ENCODE data around the gene SNTG2. TPM values are rescaled to one million over a fixed set of nuclear protein-coding genes. Genes with fewer than 3 reads are reported as not detected.

Gene SNTG2
- total RNA-seq, 1 experiment from 2014 or later, result not detected

DNA sequence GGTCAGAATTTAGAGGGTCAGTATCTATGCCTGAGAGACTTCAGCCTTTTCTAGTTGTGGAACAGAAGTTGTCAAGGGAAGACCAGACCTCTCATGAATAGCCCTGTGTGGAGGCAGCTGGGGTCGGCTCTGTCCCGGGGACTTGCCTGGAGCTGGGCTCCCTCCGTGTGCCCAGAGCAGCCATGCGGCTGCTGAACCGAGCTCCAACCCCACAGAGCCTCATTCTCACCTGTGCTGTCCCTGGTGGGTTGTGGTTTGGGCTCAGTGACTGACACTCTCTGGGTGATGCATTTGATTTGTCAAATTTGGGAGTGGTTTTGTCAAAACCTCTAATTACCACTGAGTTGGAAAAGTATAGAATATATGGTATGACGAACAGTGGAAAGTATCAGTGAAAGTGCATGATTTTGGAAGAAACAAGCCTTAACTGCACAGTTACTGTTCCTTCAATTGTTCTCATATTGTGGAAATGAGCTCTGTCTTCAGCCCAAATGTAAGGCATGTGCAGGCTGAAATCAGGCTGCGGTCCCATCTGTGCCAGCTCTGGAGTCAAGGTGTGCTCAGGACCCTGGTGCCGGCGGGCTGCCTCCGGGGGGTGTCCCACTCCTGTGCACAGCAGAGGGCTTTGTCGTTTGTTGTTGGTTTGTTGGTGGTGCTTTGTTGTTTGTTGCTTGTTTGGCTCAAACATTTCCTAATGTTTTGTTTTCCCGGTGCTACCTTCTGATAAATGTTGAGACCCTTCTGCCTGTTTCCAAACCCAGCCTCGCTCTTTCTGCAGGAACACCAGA is 200.3 kb downstream of the SNTG2 start:
- no peak for DNase-seq
- H3K9me3 ChIP-seq (replicated peaks), result no peaks in the 10 kb centered on the region
- no peaks in the 10 kb centered on the region for H3K27me3 ChIP-seq
- H3K27ac ChIP-seq, result no peak overlapping the region
- H3K36me3 ChIP-seq, result no peaks in the 10 kb centered on the region
- H3K4me3 ChIP-seq, result no peak overlapping the region
- no peaks in the 10 kb centered on the region for H3K4me1 ChIP-seq

DNA sequence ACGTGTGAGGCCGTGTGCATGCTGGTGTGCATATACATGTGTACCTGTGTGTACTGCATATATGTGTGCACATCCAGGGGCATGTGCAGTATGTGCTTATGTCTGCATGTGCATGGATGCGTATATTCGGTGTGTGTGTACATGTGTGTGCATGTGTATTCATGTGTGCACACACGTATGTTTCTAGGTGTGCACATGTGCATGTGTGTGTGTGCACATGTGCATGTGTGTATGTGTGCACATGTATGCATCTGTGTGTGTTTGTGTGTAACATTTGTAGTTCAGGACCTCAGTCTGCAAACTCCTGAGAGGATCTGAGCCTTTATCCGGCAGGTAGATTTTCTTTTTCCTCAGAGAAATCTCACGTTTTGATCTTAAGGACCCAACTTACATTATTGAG is 201.7 kb downstream of the SNTG2 start:
- H3K9me3 ChIP-seq (replicated peaks), result no peaks in the 10 kb centered on the region
- H3K4me3 ChIP-seq, result no peak overlapping the region
- H3K27ac ChIP-seq, result no peak overlapping the region
- no peaks in the 10 kb centered on the region for H3K27me3 ChIP-seq
- no peaks in the 10 kb centered on the region for H3K36me3 ChIP-seq
- no peak for DNase-seq
- no peaks in the 10 kb centered on the region for H3K4me1 ChIP-seq

DNA sequence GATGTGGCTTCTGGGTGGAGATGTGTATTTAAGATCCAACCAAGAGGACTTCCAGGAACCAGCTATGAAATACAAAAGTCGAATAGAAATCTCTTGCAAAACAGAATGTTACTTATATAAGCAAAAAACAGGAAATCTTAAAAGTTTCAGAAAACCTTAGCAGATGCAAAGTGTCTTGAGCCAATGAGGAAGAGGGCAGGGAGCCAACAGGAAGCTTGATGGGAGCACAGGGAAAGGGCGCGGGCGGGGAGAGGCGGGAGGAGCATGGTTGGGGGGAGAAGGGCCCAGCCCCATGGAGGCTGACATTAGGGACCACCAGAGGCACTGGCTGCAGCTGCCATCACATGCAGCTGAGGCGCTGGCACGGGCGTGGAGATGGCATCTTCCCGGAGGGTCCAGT is 203.3 kb downstream of the SNTG2 start:
- Histone ChIP-seq H3K27ac (no peak overlapping the region), H3K27me3 (no peaks in the 10 kb centered on the region), H3K36me3 (no peaks in the 10 kb centered on the region), H3K4me1 (no peaks in the 10 kb centered on the region), H3K9me3 (replicated peaks) (no peaks in the 10 kb centered on the region), H3K4me3 (no peak overlapping the region)
- DNase-seq, result no peak

DNA sequence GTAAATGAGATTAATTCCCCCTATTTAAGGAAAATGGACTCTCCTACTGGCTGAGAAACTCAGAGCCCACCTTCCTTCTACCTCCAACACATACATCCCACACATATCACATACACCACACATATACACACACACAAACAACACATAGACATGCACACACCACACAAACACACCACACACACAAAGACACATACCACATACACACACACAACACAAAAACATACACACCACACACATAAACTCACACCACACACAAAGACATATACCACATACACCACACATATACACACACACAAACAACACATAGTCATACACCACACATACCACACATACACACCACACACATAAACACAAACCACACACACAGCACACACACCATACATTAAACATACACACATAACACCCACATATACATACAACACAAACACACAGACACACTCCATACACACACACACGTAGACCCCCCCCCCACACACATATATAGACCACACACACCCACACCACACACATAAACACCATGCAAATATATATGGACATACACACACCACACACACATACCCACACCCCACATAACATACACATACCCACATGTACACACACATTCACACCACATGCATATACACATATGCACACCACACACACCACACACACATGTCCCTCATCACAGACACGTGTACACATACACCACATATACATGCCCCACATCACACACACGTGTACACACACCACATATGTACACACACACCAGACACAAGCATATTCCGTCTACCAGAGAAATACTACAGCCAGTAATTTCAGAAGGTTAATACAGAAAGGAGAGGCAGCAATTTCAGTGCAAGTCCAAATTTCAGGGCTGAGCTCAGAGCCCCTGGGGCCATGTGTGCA is 204.3 kb downstream of the SNTG2 start:
- Histone ChIP-seq H3K27me3 (no peaks in the 10 kb centered on the region), H3K4me1 (no peaks in the 10 kb centered on the region), H3K9me3 (replicated peaks) (no peaks in the 10 kb centered on the region), H3K27ac (no peak overlapping the region), H3K4me3 (no peak overlapping the region), H3K36me3 (no peaks in the 10 kb centered on the region)
- no peak for DNase-seq

DNA sequence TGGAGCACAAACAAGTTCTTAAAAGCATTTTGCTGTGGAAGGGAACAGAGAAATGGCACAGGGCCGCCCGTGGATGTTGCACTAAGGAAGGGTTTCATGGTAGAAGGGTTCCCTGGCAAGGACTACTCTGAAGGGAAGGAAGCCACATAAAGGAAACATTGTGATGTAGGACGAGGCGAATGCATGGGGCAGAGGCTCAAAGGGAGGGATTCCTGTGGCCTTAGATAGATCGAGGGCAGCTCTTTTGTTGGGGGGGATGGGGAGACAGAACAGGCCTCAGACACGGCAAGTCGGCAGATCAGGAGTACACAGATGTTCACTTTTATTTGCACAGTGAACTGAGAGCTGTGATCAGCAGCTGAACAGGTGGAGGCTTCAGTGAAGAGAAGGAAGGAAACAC is 205.4 kb downstream of the SNTG2 start:
- Histone ChIP-seq H3K36me3 (no peaks in the 10 kb centered on the region), H3K27me3 (no peaks in the 10 kb centered on the region)
- DNase-seq, result no peak

DNA sequence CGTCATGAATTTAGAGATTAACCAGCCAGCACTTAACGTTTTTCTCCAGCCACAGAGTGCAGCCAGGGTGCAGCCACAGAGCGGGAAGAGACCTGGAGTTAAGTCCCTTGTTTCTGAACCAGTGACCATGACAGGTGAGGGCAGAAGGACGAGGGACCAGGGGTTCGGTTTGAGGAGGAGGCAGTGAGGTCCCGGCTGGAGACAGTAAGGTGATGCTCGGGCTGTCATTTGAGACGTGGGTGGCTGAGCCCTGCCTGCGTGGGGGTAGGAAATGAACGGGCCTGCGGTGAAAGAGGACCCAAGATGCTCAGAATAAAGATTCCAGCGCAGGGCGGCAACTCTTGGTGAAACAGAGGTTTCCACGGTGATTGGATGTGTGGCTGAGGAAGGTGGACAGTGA is 205.9 kb downstream of the SNTG2 start:
- Histone ChIP-seq H3K27me3 (no peaks in the 10 kb centered on the region), H3K4me3 (no peak overlapping the region), H3K4me1 (no peaks in the 10 kb centered on the region), H3K9me3 (replicated peaks) (no peaks in the 10 kb centered on the region), H3K36me3 (no peaks in the 10 kb centered on the region), H3K27ac (no peak overlapping the region)
- no peak for DNase-seq

More for the DNA sequence above, 205.4 kb downstream of the SNTG2 start:
- Histone ChIP-seq H3K27ac (no peak overlapping the region), H3K9me3 (replicated peaks) (no peaks in the 10 kb centered on the region), H3K4me1 (no peaks in the 10 kb centered on the region), H3K4me3 (no peak overlapping the region)

DNA sequence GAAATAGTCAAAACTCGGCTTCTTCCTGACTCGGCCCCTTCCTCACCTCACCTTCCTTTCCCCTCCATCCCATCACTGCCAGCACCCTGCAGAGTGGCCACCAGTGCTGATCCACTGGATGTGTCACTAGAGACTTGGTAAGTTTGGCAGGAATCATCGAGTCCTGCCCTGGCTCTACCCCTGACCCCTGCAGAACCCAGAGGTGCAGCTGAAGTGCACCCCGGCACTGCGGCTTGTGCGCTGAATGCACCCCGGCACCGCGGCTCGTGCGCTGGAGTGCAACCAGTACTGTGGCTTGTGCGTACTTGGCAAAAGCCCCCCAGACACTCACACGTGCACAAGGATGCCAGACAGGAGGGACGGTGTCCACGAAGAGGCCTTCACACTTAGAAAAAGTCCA is 206.5 kb downstream of the SNTG2 start:
- Histone ChIP-seq H3K27ac (no peak overlapping the region), H3K4me1 (no peaks in the 10 kb centered on the region), H3K9me3 (replicated peaks) (no peaks in the 10 kb centered on the region), H3K36me3 (no peaks in the 10 kb centered on the region), H3K4me3 (no peak overlapping the region), H3K27me3 (no peaks in the 10 kb centered on the region)
- no peak for DNase-seq

DNA sequence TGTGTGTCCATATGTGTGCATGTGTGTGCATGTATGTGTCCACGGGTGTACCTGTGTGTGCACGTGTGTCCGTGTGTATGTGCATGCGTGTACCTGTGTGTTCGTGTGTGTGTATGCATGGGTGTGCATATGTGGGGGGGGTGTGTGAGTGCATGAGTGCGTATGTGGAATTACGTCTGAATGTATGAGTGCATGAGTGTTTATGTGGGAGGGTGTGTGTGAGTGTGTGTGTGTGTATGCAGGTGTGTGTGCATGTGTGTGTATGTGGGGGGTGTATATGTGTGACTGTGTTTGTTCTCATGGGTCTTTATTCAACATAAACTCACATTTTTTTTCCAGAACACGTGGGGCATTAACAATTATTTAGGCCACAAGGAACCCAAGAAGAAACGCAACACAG is 208.4 kb downstream of the SNTG2 start:
- Histone ChIP-seq H3K36me3 (no peaks in the 10 kb centered on the region), H3K9me3 (replicated peaks) (no peaks in the 10 kb centered on the region), H3K4me1 (no peaks in the 10 kb centered on the region), H3K4me3 (no peak overlapping the region), H3K27me3 (no peaks in the 10 kb centered on the region), H3K27ac (no peak overlapping the region)
- no peak for DNase-seq

DNA sequence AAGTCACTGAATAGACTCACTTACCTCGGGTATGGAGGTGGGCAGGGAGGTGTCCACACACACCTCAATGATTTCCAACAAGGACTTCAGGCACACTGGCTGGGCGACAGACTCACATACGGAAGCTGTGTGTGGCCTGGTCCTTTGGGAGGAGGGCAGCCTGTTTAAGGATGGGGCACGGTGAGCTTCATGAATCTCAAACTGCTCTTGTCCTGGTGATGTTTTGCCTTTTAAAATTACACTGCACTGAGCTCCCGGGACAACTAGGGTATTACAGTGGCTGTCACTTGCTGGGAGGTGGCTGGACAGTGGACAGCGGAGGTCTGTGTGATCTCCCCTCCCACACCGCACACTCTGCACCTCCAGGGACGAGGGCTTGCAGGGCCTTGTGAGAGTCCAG is 211.6 kb downstream of the SNTG2 start:
- DNase-seq, result no peak
- Histone ChIP-seq H3K4me1 (no peaks in the 10 kb centered on the region), H3K27me3 (no peaks in the 10 kb centered on the region), H3K27ac (no peak overlapping the region), H3K4me3 (no peak overlapping the region), H3K36me3 (no peaks in the 10 kb centered on the region), H3K9me3 (replicated peaks) (no peaks in the 10 kb centered on the region)

DNA sequence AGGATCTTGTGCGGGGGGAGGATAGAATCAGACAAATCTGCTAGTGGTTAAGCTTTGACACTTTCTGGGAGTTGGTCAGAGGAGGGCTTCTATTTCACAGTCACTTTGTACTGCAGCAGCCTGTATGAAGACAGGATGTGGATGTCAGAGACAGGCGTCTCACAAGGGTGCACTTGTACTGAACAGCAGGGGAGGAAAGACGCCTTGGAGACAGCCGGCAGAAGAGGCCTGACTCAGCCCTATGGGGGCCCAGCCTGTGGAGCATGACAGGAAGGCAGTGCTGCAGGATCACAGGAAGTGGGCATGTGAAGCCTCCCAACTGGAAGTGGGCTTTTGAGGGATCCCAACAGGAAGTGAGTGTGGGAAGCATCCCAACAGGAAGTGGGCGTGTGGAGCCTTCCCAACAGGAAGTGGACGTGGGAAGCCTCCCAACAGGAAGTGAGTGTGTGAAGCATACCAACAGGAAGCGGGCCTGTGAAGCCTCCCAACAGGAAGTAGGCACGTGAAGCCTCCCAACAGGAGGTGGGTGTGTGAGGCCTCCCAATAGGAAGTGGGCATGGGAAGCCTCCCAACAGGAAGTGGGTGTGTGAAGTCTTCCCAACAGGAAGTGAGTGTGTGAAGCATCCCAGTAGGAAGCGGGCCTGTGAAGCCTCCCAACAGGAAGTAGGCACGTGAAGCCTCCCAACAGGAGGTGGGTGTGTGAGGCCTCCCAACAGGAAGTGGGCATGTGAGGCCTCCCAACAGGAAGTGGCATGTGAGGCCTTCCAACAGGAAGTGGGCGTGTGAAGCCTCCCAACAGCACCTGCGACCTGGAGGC is 212.3 kb downstream of the SNTG2 start:
- Histone ChIP-seq H3K36me3 (no peaks in the 10 kb centered on the region), H3K9me3 (replicated peaks) (no peaks in the 10 kb centered on the region), H3K4me1 (no peaks in the 10 kb centered on the region), H3K4me3 (no peak overlapping the region), H3K27ac (no peak overlapping the region), H3K27me3 (no peaks in the 10 kb centered on the region)
- DNase-seq, result peak; percentile 25 to 37

DNA sequence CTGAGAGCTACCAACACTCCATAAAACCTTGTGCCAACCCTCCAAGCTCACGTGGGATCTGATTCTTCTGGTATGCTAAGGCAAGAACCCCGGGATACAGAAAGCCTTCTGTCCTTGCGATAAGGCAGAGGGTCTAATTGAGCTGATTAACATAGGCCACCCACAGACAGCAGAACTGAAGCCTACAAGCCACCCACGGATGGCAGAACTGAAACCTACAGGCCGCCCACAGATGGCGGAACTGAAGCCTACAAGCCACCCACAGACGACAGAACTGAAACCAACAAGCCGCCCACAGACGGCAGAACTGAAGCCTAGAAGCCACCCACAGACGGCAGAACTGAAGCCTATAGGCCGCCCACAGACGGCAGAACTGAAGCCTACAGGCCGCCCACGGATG is 216.3 kb downstream of the SNTG2 start:
- Histone ChIP-seq H3K27me3 (peaks cover 6% of the 10 kb centered on the region; the same call in 1 of the 2 replicates), H3K4me1 (no peaks in the 10 kb centered on the region), H3K4me3 (no peak overlapping the region), H3K27ac (no peak overlapping the region), H3K9me3 (replicated peaks) (no peaks in the 10 kb centered on the region), H3K36me3 (no peaks in the 10 kb centered on the region)
- DNase-seq, result no peak

DNA sequence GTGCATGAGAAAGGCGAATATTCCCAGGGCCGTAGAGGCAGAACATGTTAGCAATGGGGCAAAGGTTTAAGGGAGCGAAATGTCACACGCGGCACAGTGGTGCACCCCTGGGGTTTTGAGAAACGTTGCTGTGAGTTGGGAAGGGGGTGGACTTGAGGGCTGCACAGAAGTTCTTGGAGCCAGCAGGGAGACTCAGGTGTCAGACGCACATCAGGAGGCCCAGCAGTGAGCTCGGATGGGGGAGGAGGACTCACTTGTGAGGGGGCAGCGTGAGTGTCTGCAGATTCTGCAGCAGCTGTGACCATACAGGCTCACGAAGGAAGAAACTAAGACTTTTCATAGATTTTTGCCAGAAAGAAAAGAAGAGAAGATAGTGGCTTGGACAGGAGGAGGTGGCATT is 218.2 kb downstream of the SNTG2 start:
- Histone ChIP-seq H3K4me1 (no peaks in the 10 kb centered on the region), H3K9me3 (replicated peaks) (no peaks in the 10 kb centered on the region), H3K27ac (no peak overlapping the region), H3K27me3 (peaks cover 6% of the 10 kb centered on the region; the same call in 1 of the 2 replicates), H3K36me3 (no peaks in the 10 kb centered on the region), H3K4me3 (no peak overlapping the region)
- DNase-seq, result no peak

DNA sequence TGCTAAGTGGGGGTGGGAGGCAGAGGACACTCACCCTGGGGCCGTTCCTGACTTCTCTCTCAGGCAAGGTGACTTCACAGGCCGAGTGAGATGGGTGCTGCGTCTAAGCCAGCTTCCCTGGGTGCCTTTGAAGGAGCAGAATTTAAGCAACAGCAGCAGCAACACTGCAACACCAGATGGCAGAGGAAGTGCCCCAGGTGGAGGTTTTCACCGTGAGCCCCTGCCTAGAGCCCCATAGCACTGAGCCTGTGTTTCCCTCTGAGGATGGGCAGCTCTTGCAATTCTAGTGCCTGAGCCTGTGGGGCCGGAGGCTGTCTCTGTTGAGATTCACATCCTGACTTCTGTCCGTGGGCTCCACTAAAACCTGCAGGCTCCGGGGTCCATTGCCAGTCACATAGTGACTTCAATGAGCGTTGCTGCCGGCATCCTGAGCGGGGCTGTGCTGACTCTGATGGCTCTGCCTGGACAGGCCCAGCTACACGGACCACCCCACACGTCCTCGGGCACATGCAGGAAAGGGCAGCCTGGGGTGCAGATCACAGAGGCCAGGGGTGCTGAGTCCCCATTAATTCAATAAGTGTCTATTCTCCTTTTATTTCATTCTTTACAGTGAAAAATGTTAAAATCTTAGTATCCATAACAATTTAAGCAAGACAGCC is 218.8 kb downstream of the SNTG2 start:
- no peaks in the 10 kb centered on the region for H3K4me1 ChIP-seq
- no peak overlapping the region for H3K27ac ChIP-seq
- H3K4me3 ChIP-seq, result no peak overlapping the region
- DNase-seq, result no peak
- no peaks in the 10 kb centered on the region for H3K9me3 ChIP-seq (replicated peaks)
- H3K36me3 ChIP-seq, result no peaks in the 10 kb centered on the region
- H3K27me3 ChIP-seq, result peaks cover 6% of the 10 kb centered on the region; the same call in 1 of the 2 replicates

DNA sequence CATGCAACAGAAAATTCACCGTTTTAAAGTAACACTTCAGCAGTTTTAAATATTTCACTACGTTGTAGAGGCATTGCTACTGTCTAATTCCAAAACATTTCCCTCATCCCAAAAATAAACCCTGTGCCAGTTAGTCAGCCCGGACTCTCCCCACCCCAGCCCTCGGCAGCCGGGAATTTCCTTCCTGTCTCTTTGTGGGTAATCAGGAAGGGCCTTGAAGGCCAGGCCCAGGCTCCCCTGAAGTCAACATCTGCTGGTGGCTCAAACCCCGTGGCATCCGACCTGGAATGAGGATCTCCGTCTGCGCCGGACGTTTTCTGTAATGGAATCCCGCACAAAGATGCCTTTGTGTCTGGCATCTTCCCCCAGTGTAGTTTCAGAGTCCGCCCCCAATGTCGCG is 219.6 kb downstream of the SNTG2 start:
- Histone ChIP-seq H3K27ac (peak overlapping the region; percentile 43), H3K4me1 (no peaks in the 10 kb centered on the region), H3K9me3 (replicated peaks) (no peaks in the 10 kb centered on the region), H3K27me3 (peaks cover 6% of the 10 kb centered on the region; the same call in 1 of the 2 replicates), H3K36me3 (no peaks in the 10 kb centered on the region), H3K4me3 (peak overlapping the region; percentile 42)
- peak; percentile 54 to 66 for DNase-seq
